AG09309 (cell line): ENCODE data around the gene CEACAM3.

Source experiments
- DNase-seq: peaks from one replicate; pipeline ENCODE4 v3.0.0-alpha.2; 2010; ENCODE audit warnings: low read depth
- H3K4me3 ChIP-seq: 2 replicates; pipeline ENCODE4 v1.5.1; 2011; ENCODE audit warnings: mild to moderate bottlenecking, low read depth, low read length, moderate library complexity; ENCODE audit not compliant: control insufficient read depth
- CTCF ChIP-seq: IDR thresholded peaks from 2 replicates; pipeline ENCODE4 v1.5.1; 2011; ENCODE audit warnings: mild to moderate bottlenecking, low read depth, low read length, inconsistent platforms; ENCODE audit not compliant: insufficient read depth, control insufficient read depth; ENCODE audit errors: missing control alignments

Gene CEACAM3

DNA sequence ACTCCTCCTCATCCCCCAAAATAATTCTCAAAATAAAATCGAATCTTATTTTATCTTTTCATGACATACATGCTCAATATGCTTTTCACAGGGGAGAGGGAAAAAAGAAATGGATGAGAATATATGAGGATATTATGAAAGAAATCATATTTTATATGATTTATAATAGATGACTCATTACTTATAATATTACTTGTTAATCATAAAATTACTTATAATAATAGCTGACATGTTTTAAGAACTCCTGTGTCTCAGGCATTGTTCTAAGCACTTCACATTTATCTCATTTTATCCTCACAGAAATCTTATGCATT is 3.0 kb upstream of the CEACAM3 start:
- no peak overlapping the region for H3K4me3 ChIP-seq
- no peak for DNase-seq
- no peak for TF ChIP-seq CTCF

DNA sequence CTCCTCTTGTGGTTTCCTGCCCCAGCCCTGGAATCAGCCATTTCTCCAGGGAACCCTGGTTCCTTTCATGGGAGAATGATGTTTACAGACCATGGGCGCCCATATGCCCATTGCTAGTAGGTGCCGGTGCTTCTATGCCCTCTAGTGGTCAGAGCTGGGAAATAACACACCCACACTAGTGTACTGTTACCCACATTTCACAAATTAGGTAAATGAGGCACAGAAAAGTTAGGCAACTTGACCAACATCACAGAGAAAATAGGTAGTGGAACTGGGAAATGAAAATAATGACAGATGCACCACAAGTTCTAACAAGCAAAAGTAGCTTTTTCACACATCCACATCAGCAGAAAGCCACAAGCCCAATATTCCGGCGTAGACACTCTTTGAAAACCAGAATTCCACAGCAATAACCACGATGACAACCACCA is 1.3 kb upstream of the CEACAM3 start:
- DNase-seq: no peak
- H3K4me3 ChIP-seq: no peak overlapping the region
- TF ChIP-seq CTCF: peak; percentile 81

GRCh38 chr19:41796901-41797300 is 514 bp downstream of the CEACAM3 start:
- TF ChIP-seq CTCF: no peak
- H3K4me3 ChIP-seq: no peak overlapping the region
- DNase-seq: no peak

DNA sequence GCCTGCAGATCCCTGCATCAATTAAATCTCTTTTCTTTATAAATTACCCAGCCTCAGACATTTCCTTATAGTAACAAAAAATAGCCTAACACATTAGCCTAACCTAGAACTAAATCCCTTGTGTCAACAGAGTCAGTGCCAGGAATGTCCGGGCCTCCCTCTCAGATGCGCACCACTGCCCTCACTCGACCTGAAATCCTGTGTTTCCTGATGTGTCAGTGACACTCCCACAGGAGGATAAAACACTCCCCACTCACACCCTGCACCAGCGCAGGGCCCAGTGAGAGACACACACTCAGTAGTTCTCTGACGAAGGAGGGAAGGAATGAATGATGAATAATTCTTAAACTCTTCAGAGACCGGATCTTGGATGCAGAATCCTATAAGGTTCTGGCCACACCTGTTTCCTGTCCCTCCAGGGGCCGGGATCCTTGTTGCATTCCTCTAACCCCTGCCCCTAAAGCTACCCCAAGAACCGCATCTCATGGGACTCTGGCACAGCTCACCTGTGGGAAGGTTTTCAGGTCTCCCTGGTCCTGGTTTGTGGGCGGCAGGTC is 3.1 kb downstream of the CEACAM3 start:
- TF ChIP-seq CTCF: no peak
- DNase-seq: no peak
- no peak overlapping the region for H3K4me3 ChIP-seq

DNA sequence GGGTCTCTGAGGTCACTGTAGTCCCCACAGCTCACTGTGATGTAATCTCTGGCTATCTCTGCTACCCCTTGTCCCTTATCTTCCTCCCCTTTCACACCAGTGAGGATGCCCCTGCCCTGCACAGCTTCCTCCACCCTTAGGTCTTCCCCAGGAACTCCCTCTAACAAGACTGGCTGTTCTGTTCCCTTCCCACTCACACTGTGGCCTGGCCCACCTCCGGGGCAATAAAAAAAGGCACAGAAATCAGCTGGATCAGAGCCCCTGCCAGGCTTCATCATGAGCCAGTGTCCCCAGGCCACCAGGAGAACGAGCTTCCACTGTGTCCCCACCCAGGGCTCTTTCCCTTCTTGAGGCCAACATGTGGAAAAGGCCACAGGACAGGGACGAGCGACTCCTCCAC is 4.6 kb downstream of the CEACAM3 start:
- no peak for DNase-seq
- no peak for TF ChIP-seq CTCF

DNA sequence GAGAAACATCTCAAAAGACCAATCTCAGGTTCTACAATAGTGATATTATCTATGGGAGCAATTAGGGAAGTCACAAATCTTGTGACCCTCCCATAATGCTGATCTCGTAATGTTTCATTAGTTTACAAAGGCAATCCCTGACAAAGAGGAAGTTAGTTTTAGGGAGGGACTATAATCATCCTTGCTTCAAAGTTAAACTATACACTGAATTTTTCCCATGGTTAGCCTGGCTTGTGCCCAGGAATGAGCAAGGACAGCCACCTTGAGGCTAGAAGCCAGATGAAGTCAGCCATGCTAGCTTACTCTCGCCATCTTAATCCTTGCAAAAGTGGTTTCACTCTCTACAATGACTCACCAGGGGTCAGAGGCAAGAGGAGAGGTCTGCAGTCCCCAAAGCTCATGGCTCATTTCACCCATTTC is 5.4 kb downstream of the CEACAM3 start:
- DNase-seq: no peak
- no peak overlapping the region for H3K4me3 ChIP-seq
- TF ChIP-seq CTCF: no peak

More for the DNA sequence above, 4.6 kb downstream of the CEACAM3 start:
- H3K4me3 ChIP-seq: no peak overlapping the region

- DNase-seq: no peak
- TF ChIP-seq CTCF: no peak
- no peak overlapping the region for H3K4me3 ChIP-seq
Measured at GRCh38 chr19:41802770-41803169, 6.4 kb downstream of the CEACAM3 start.
